Glutamatergic neuron (in vitro differentiated cells): ENCODE measurements around the gene TUBA8. TPM values are rescaled to one million over a fixed set of nuclear protein-coding genes. Genes with fewer than 3 reads are reported as not detected.
"Not testable (repeated sequence)": the region's sequence is repeated elsewhere in the genome, so short reads cannot be mapped to it uniquely, and the experiment has no call there.

Experiments used
- DNase-seq: peaks from one replicate; pipeline ENCODE4 v3.0.0; 2022
- H3K27ac Mint-ChIP-seq: one replicate; pipeline ENCODE4 v1.8.0; 2020; ENCODE audit warnings: mild to moderate bottlenecking, mixed read lengths, inconsistent platforms; ENCODE audit not compliant: unreplicated experiment
- H3K27me3 Mint-ChIP-seq: one replicate; pipeline ENCODE4 v1.8.0; 2020; ENCODE audit warnings: mild to moderate bottlenecking, moderate library complexity, mixed read lengths, inconsistent platforms; ENCODE audit not compliant: unreplicated experiment
- H3K36me3 Mint-ChIP-seq: one replicate; pipeline ENCODE4 v1.8.0; 2020; ENCODE audit warnings: mild to moderate bottlenecking, mixed read lengths, inconsistent platforms; ENCODE audit not compliant: unreplicated experiment
- H3K4me1 Mint-ChIP-seq: one replicate; pipeline ENCODE4 v1.8.0; 2020; ENCODE audit warnings: mild to moderate bottlenecking, low read depth, mixed read lengths, inconsistent platforms; ENCODE audit not compliant: unreplicated experiment
- H3K4me3 Mint-ChIP-seq: one replicate; pipeline ENCODE4 v1.8.0; 2020; ENCODE audit warnings: mild to moderate bottlenecking, mixed read lengths, inconsistent platforms; ENCODE audit not compliant: unreplicated experiment
- H3K9me3 Mint-ChIP-seq: one replicate; pipeline ENCODE4 v1.8.0; 2020; ENCODE audit warnings: mild to moderate bottlenecking, moderate library complexity, mixed read lengths, inconsistent platforms; ENCODE audit not compliant: unreplicated experiment
- total RNA-seq: library from RNA; stranded (reverse); fragmentation: NEBNext Ultra II Directional; extraction: Animal tissue kit (Norgen Biotek cat#: 25700); gene quantifications from one replicate; pipeline ENCODE4 v1.2.1, GENCODE V29; 2021; ENCODE audit not compliant: unreplicated experiment

Gene TUBA8
- total RNA-seq, 1 donor from 2014 or later: 3.7 TPM

DNA sequence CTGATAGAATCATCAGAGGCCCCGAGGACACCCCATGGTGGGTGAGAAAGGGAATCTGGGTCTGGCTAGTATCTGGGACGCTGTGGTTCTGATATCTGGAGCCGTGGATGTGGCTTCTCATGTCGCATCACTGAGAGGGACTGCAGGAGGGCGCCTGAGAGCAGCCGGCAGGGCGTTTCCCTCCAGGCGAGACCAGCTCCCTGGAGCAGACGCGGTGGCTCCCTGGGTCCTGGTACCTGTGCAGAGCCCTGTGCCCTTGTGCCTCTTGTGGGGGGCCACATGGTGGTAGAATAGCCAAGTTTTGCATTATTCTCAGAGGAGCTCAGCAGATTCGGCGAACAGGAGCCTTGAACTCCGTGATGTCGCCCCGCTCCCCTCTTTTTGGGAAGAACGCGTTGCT, 59.7 kb downstream of the TUBA8 start:
- not testable (repeated sequence) for DNase-seq

DNA sequence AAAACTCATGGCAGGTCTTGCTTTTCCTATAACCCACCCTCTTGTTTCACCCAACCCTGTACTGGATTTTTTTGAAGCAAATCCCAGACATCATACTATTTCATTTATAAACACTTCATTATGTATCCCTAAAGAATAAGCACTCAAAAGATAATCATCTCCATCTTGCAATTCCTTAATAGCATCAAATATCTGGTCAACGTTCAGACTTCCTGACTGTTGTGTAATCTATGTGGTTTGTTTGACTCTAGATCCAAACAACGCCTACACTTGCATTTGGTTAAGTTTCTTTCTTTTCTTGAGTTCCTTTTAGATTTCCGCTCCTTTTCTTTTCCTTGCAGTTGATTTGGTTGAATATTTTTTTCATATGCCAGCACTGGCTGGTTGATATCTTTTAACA, 61.6 kb downstream of the TUBA8 start:
- not testable (repeated sequence) for H3K4me1 Mint-ChIP-seq, H3K27me3 Mint-ChIP-seq, DNase-seq, H3K9me3 Mint-ChIP-seq, H3K36me3 Mint-ChIP-seq, H3K27ac Mint-ChIP-seq, H3K4me3 Mint-ChIP-seq

More for the DNA sequence above, 59.7 kb downstream of the TUBA8 start:
- not testable (repeated sequence) for H3K4me1 Mint-ChIP-seq, H3K9me3 Mint-ChIP-seq, H3K27ac Mint-ChIP-seq, H3K4me3 Mint-ChIP-seq, H3K36me3 Mint-ChIP-seq, H3K27me3 Mint-ChIP-seq

DNA sequence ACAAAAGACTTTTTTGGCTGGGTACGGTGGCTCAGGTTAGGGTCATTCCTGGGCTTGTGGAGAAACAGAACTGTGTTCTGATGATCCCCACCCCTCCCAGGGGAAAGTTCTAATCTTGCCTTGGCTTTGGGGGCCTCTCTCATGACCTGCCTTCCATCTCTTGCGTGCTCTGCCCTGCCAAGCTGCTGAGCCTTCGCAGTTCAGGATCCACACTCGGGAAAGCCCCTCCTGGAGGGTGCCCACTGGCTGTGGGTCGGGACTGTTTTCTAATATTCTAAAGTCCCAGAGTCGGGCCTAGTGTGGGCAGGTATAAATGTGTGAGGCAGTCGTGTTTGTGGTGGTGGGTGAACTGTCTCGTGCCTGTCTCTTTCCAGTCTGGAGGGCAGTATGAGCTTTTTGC, 62.2 kb downstream of the TUBA8 start:
- not testable (repeated sequence) for H3K4me3 Mint-ChIP-seq, H3K36me3 Mint-ChIP-seq, DNase-seq, H3K4me1 Mint-ChIP-seq, H3K9me3 Mint-ChIP-seq, H3K27me3 Mint-ChIP-seq, H3K27ac Mint-ChIP-seq

DNA sequence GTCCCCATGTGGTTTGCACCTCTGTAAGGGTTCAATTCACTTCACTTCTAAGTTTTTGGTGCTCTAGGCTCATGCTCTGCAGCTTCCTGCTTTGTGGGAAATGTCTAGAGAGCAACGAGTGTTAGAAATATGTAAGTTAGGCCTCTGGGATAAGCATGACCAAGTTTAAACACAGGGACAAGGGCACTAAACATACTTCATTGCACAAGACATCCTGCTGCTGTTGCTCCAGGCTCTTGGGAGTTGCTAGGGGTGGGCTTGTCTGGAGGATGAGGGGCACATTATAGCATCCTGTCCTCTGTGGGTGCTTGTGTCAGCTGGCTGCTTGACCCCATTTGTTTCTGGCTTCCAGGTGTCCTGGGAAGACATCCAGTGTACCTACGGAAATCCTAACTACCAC, 62.8 kb downstream of the TUBA8 start:
- H3K4me3 Mint-ChIP-seq, H3K27ac Mint-ChIP-seq, H3K36me3 Mint-ChIP-seq, H3K9me3 Mint-ChIP-seq, H3K27me3 Mint-ChIP-seq, DNase-seq, H3K4me1 Mint-ChIP-seq: not testable (repeated sequence)

Other genes starting within 250 kb of the TUBA8 start
- 132 TPM for gene MICAL3, start 86.2 kb upstream of the TUBA8 start, total RNA-seq
- gene PEX26, start 32.8 kb upstream of the TUBA8 start, total RNA-seq: 49.8 TPM
- 5.3 TPM for gene USP18, start 39.4 kb downstream of the TUBA8 start, total RNA-seq